ENCODE measurements around the gene GP1BA. TPM values are rescaled to one million over a fixed set of nuclear protein-coding genes. Genes with fewer than 3 reads are reported as not detected.

The GP1BA gene
- total and polyA plus RNA-seq, 2 experiments from 2014 or later: 0.24 TPM; not detected in 1

DNA sequence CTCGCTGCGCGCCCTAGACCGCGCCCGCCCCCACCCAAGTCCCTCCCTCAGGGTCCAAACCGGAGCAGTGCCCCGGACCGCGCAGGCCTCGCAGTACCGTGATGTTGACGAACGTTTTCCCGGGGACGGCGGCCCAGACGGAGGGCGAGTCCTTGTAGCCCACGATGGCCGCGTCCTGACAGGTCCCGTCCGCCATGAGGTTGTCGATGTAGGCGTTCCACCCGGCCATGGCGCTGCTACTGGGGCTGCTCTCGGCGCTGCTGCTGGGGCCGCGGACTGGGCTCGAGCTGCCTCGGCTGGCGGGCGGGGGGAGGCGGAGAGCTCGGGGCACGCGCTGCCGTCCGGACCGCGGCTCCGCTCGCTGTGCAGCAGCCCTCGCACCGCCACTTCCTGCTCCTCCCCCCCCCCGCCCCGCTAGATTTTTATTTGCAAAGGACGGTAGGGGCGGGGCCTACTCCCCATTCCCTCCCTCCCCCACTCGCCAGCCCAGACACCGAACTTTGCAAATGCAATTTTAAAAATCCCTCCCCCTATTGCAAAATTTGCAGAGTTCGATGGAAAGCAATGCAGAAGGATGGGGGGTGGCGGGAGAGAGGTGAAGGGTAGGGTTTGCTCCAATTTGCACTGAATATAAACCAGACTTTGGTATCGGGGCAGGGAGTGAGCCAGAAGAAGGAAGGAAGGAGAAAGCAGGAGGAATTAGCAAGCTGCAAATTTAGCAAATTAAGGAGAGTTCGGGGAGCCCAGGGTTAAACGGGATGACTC is 16.3 kb downstream of the GP1BA start, which contains the start of gene PFN1:
Gene PFN1, minus strand, starts transcription at position 365 of the 765 bp plus-strand sequence. Its CDS starts 136 bp downstream, at position 229.
- TF ChIP-seq, protein P1, sequence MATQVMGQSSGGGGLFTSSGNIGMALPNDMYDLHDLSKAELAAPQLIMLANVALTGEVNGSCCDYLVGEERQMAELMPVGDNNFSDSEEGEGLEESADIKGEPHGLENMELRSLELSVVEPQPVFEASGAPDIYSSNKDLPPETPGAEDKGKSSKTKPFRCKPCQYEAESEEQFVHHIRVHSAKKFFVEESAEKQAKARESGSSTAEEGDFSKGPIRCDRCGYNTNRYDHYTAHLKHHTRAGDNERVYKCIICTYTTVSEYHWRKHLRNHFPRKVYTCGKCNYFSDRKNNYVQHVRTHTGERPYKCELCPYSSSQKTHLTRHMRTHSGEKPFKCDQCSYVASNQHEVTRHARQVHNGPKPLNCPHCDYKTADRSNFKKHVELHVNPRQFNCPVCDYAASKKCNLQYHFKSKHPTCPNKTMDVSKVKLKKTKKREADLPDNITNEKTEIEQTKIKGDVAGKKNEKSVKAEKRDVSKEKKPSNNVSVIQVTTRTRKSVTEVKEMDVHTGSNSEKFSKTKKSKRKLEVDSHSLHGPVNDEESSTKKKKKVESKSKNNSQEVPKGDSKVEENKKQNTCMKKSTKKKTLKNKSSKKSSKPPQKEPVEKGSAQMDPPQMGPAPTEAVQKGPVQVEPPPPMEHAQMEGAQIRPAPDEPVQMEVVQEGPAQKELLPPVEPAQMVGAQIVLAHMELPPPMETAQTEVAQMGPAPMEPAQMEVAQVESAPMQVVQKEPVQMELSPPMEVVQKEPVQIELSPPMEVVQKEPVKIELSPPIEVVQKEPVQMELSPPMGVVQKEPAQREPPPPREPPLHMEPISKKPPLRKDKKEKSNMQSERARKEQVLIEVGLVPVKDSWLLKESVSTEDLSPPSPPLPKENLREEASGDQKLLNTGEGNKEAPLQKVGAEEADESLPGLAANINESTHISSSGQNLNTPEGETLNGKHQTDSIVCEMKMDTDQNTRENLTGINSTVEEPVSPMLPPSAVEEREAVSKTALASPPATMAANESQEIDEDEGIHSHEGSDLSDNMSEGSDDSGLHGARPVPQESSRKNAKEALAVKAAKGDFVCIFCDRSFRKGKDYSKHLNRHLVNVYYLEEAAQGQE (IDR thresholded peaks at IDR 0.05; ENCODE audit: unreplicated experiment): peak; percentile 19
- TF ChIP-seq POLR2AphosphoS5 (IDR thresholded peaks at IDR 0.05; ENCODE audit: low read depth) (peak; percentile 79), ZNF331 (CRISPR knock-in tag; IDR thresholded peaks at IDR 0.05; ENCODE audit: low read depth) (no peak)
- TF ChIP-seq, protein P2, sequence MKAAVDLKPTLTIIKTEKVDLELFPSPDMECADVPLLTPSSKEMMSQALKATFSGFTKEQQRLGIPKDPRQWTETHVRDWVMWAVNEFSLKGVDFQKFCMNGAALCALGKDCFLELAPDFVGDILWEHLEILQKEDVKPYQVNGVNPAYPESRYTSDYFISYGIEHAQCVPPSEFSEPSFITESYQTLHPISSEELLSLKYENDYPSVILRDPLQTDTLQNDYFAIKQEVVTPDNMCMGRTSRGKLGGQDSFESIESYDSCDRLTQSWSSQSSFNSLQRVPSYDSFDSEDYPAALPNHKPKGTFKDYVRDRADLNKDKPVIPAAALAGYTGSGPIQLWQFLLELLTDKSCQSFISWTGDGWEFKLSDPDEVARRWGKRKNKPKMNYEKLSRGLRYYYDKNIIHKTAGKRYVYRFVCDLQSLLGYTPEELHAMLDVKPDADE (IDR thresholded peaks at IDR 0.05): peak; percentile 52; the same call in 1 of the 2 replicates
- Mint-ChIP-seq H3K9me3 (no peaks in the 10 kb centered on the region; the same call in 2 of the 3 replicates), H3K27me3 (ENCODE audit: insufficient read depth, low read depth, poor library complexity) (peaks cover 40% of the 10 kb centered on the region), H3K27ac (peak within 1 kb of the TSS; percentile 98), H3K4me1 (peaks cover 45% of the 10 kb centered on the region), H3K36me3 (ENCODE audit: low read depth) (peaks cover 43% of the 10 kb centered on the region), H3K4me3 (peak within 1 kb of the TSS; percentile 92)
- Histone ChIP-seq H3K4me2 (peak within 1 kb of the TSS; percentile 96), H3K27me3 (ENCODE audit: insufficient read depth) (no peaks in the 10 kb centered on the region), H2AFZ (no peak within 1 kb of the TSS), H3K27ac (ENCODE audit: low read depth) (peak within 1 kb of the TSS; percentile 100), H3K79me2 (replicated peaks; ENCODE audit: insufficient read depth) (peaks cover 39% of the 10 kb centered on the region), H4K20me1 (replicated peaks; ENCODE audit: insufficient read depth) (peaks cover 22% of the 10 kb centered on the region), H3F3A (replicated peaks; ENCODE audit: low read depth) (peaks cover 40% of the 10 kb centered on the region), H3K9me2 (ENCODE audit: insufficient read depth) (no peaks in the 10 kb centered on the region), H3K36me3 (ENCODE audit: insufficient read depth) (peaks cover 20% of the 10 kb centered on the region), H3K4me3 (peak within 1 kb of the TSS; percentile 96), H3K4me1 (ENCODE audit: insufficient read depth) (peaks cover 43% of the 10 kb centered on the region)
- ATAC-seq: peak; percentile 13
- peak; percentile 93 for DNase-seq (ENCODE audit: low spot score)

DNA sequence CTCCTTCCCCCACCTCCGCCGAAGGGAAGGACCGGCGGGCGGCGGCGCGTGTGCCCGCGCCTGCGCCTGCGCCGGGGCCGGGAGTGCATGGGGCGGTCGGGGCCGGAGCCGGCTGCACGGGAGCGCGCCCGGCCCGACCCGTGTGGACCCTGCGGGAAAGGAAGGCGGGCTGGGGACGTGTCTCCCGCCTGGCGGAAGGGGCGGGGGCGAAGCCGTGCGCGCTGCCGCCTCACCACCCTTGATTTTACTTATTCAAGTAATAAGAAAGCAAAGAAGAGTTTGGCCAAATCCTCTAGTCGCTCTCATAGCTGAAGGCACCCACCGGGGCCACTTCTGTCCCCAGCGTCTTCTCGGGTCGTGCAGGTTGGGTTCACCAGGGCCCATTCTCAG is 16.8 kb downstream of the GP1BA start:
- H3K9me2 ChIP-seq (ENCODE audit: insufficient read depth): no peaks in the 10 kb centered on the region
- no peak overlapping the region for H2AFZ ChIP-seq
- peak; percentile 88 for DNase-seq (ENCODE audit: low spot score)
- H3K4me1 ChIP-seq (ENCODE audit: insufficient read depth): peaks cover 43% of the 10 kb centered on the region
- peak overlapping the region; percentile 98 for H3K27ac Mint-ChIP-seq
- H3K27ac ChIP-seq (ENCODE audit: low read depth): peak overlapping the region; percentile 100
- peak overlapping the region; percentile 96 for H3K4me3 ChIP-seq
- peaks cover 40% of the 10 kb centered on the region for H3K27me3 Mint-ChIP-seq (ENCODE audit: insufficient read depth, low read depth, poor library complexity)
- H3K79me2 ChIP-seq (replicated peaks; ENCODE audit: insufficient read depth): peaks cover 35% of the 10 kb centered on the region
- peak; percentile 47 for ATAC-seq
- peaks cover 16% of the 10 kb centered on the region for H4K20me1 ChIP-seq (replicated peaks; ENCODE audit: insufficient read depth)
- H3K36me3 ChIP-seq (ENCODE audit: insufficient read depth): peaks cover 16% of the 10 kb centered on the region
- TF ChIP-seq EZH2phosphoT487 (IDR thresholded peaks at IDR 0.05; ENCODE audit: unreplicated experiment) (no peak), POLR2AphosphoS5 (IDR thresholded peaks at IDR 0.05; ENCODE audit: low read depth) (peak; percentile 29; the same call in 1 of the 2 replicates)
- peaks cover 46% of the 10 kb centered on the region for H3K4me1 Mint-ChIP-seq
- peak overlapping the region; percentile 96 for H3K4me2 ChIP-seq
- H3F3A ChIP-seq (replicated peaks; ENCODE audit: low read depth): peaks cover 35% of the 10 kb centered on the region
- H3K36me3 Mint-ChIP-seq (ENCODE audit: low read depth): peaks cover 39% of the 10 kb centered on the region
- peak overlapping the region; percentile 92 for H3K4me3 Mint-ChIP-seq
- no peaks in the 10 kb centered on the region; the same call in 2 of the 3 replicates for H3K9me3 Mint-ChIP-seq
- H3K27me3 ChIP-seq (ENCODE audit: insufficient read depth): no peaks in the 10 kb centered on the region
